ENCODE data around the gene H19. TPM values are rescaled to one million over a fixed set of nuclear protein-coding genes. Genes with fewer than 3 reads are reported as not detected.

H19 gene
- not detected for total RNA-seq

GRCh38 chr11:1997755-1998154, at the start of gene H19:
TSS of gene H19 (minus strand) at chr11:1997842.
- POLR2A ChIA-PET = no interaction called here
- ATAC-seq (ENCODE audit: low read depth) = no peak
- Mint-ChIP-seq H3K36me3 (no peaks in the 10 kb centered on the region), H3K27me3 (no peaks in the 10 kb centered on the region), H3K27ac (no peak within 1 kb of the TSS), H3K4me3 (no peak within 1 kb of the TSS), H3K4me1 (no peaks in the 10 kb centered on the region), H3K9me3 (no peaks in the 10 kb centered on the region)
- no peak for DNase-seq

- ATAC-seq (ENCODE audit: low read depth) (no peak), DNase-seq (no peak)
- Mint-ChIP-seq H3K9me3 (no peaks in the 10 kb centered on the region), H3K4me1 (no peaks in the 10 kb centered on the region), H3K36me3 (no peaks in the 10 kb centered on the region), H3K4me3 (no peak overlapping the region), H3K27ac (no peak overlapping the region), H3K27me3 (no peaks in the 10 kb centered on the region)
- POLR2A ChIA-PET = no interaction called here
Measured at GRCh38 chr11:2041963-2042362, 44.3 kb upstream of the H19 start.

- Mint-ChIP-seq H3K27ac (no peak overlapping the region), H3K4me3 (no peak overlapping the region), H3K4me1 (no peaks in the 10 kb centered on the region), H3K27me3 (no peaks in the 10 kb centered on the region), H3K36me3 (no peaks in the 10 kb centered on the region), H3K9me3 (no peaks in the 10 kb centered on the region)
- no peak for ATAC-seq (ENCODE audit: low read depth)
- DNase-seq = no peak
- POLR2A ChIA-PET = no interaction called here
Measured at GRCh38 chr11:2041153-2041552, 43.5 kb upstream of the H19 start.

- POLR2A ChIA-PET = no interaction called here
- Mint-ChIP-seq H3K36me3 (no peaks in the 10 kb centered on the region), H3K4me1 (no peaks in the 10 kb centered on the region), H3K27ac (no peak overlapping the region), H3K27me3 (no peaks in the 10 kb centered on the region), H3K4me3 (no peak overlapping the region), H3K9me3 (no peaks in the 10 kb centered on the region)
- DNase-seq = no peak
- ATAC-seq (ENCODE audit: low read depth) = no peak
Measured at GRCh38 chr11:2039198-2039759, 41.6 kb upstream of the H19 start.

GRCh38 chr11:2036863-2037486, 39.3 kb upstream of the H19 start:
- POLR2A ChIA-PET = interaction anchor here (1.8 kb wide), 1 partner anchor 115 kb away, joined by 8 read pairs; no protein-coding TSS in a partner anchor
- DNase-seq = no peak
- Mint-ChIP-seq H3K4me3 (no peak overlapping the region), H3K9me3 (no peaks in the 10 kb centered on the region), H3K27ac (no peak overlapping the region), H3K36me3 (no peaks in the 10 kb centered on the region), H3K4me1 (no peaks in the 10 kb centered on the region), H3K27me3 (no peaks in the 10 kb centered on the region)
- ATAC-seq (ENCODE audit: low read depth) = no peak

GRCh38 chr11:2035382-2035781, 37.7 kb upstream of the H19 start:
- H3K36me3 Mint-ChIP-seq = no peaks in the 10 kb centered on the region
- H3K9me3 Mint-ChIP-seq = no peaks in the 10 kb centered on the region
- H3K27me3 Mint-ChIP-seq = no peaks in the 10 kb centered on the region
- DNase-seq = no peak
- H3K27ac Mint-ChIP-seq = no peak overlapping the region
- H3K4me3 Mint-ChIP-seq = no peak overlapping the region
- no peaks in the 10 kb centered on the region for H3K4me1 Mint-ChIP-seq
- POLR2A ChIA-PET = interaction anchor here (0.5 kb wide), 1 partner anchor 42 kb away, joined by 3 read pairs; no protein-coding TSS in a partner anchor
- ATAC-seq (ENCODE audit: low read depth) = no peak

GRCh38 chr11:2031058-2031457, 33.4 kb upstream of the H19 start:
- ATAC-seq (ENCODE audit: low read depth) (no peak), DNase-seq (no peak)
- no peaks in the 10 kb centered on the region for H3K27me3 Mint-ChIP-seq
- no peak overlapping the region for H3K4me3 Mint-ChIP-seq
- H3K27ac Mint-ChIP-seq = no peak overlapping the region
- POLR2A ChIA-PET = no interaction called here
- no peaks in the 10 kb centered on the region for H3K9me3 Mint-ChIP-seq
- no peaks in the 10 kb centered on the region for H3K4me1 Mint-ChIP-seq
- no peaks in the 10 kb centered on the region for H3K36me3 Mint-ChIP-seq

- Mint-ChIP-seq H3K36me3 (no peaks in the 10 kb centered on the region), H3K9me3 (no peaks in the 10 kb centered on the region), H3K27ac (no peak overlapping the region), H3K27me3 (no peaks in the 10 kb centered on the region), H3K4me3 (no peak overlapping the region), H3K4me1 (no peaks in the 10 kb centered on the region)
- DNase-seq = no peak
- POLR2A ChIA-PET = no interaction called here
- no peak for ATAC-seq (ENCODE audit: low read depth)
Measured at GRCh38 chr11:2027708-2028107, 30.1 kb upstream of the H19 start.

GRCh38 chr11:2015025-2015424, 17.4 kb upstream of the H19 start:
- POLR2A ChIA-PET = no interaction called here
- DNase-seq (no peak), ATAC-seq (ENCODE audit: low read depth) (no peak)
- Mint-ChIP-seq H3K36me3 (no peaks in the 10 kb centered on the region), H3K27me3 (no peaks in the 10 kb centered on the region), H3K4me3 (no peak overlapping the region), H3K4me1 (no peaks in the 10 kb centered on the region), H3K27ac (no peak overlapping the region), H3K9me3 (no peaks in the 10 kb centered on the region)

GRCh38 chr11:2012440-2012839, 14.8 kb upstream of the H19 start:
- Mint-ChIP-seq H3K4me1 (no peaks in the 10 kb centered on the region), H3K27me3 (no peaks in the 10 kb centered on the region), H3K36me3 (no peaks in the 10 kb centered on the region), H3K4me3 (no peak overlapping the region), H3K27ac (no peak overlapping the region), H3K9me3 (no peaks in the 10 kb centered on the region)
- POLR2A ChIA-PET = no interaction called here
- no peak for DNase-seq
- no peak for ATAC-seq (ENCODE audit: low read depth)

- H3K9me3 Mint-ChIP-seq = no peaks in the 10 kb centered on the region
- ATAC-seq (ENCODE audit: low read depth) = no peak
- POLR2A ChIA-PET = no interaction called here
- no peaks in the 10 kb centered on the region for H3K36me3 Mint-ChIP-seq
- no peaks in the 10 kb centered on the region for H3K4me1 Mint-ChIP-seq
- no peak overlapping the region for H3K27ac Mint-ChIP-seq
- DNase-seq = no peak
- no peaks in the 10 kb centered on the region for H3K27me3 Mint-ChIP-seq
- no peak overlapping the region for H3K4me3 Mint-ChIP-seq
Measured at GRCh38 chr11:2004466-2004865, 6.8 kb upstream of the H19 start.

GRCh38 chr11:2002807-2003206, 5.2 kb upstream of the H19 start:
- Mint-ChIP-seq H3K9me3 (no peaks in the 10 kb centered on the region), H3K36me3 (no peaks in the 10 kb centered on the region), H3K27me3 (no peaks in the 10 kb centered on the region), H3K4me3 (no peak overlapping the region), H3K27ac (no peak overlapping the region), H3K4me1 (no peaks in the 10 kb centered on the region)
- no peak for DNase-seq
- POLR2A ChIA-PET = interaction anchor here (1.5 kb wide), 1 partner anchor 149 kb away, joined by 3 read pairs; no protein-coding TSS in a partner anchor
- ATAC-seq (ENCODE audit: low read depth) = peak; percentile 54

GRCh38 chr11:2002042-2002776, 4.6 kb upstream of the H19 start:
- ATAC-seq (ENCODE audit: low read depth) (peak; percentile 43), DNase-seq (no peak)
- H3K9me3 Mint-ChIP-seq = no peaks in the 10 kb centered on the region
- no peaks in the 10 kb centered on the region for H3K27me3 Mint-ChIP-seq
- H3K36me3 Mint-ChIP-seq = no peaks in the 10 kb centered on the region
- no peaks in the 10 kb centered on the region for H3K4me1 Mint-ChIP-seq
- no peak overlapping the region for H3K27ac Mint-ChIP-seq
- POLR2A ChIA-PET = interaction anchor here (1.2 to 1.5 kb wide), 2 partner anchors 149 to 350 kb away, joined by 3 read pairs; no protein-coding TSS in a partner anchor
- H3K4me3 Mint-ChIP-seq = no peak overlapping the region

GRCh38 chr11:1998861-1999260, 1.2 kb upstream of the H19 start:
- no peak overlapping the region for H3K27ac Mint-ChIP-seq
- no peaks in the 10 kb centered on the region for H3K4me1 Mint-ChIP-seq
- H3K4me3 Mint-ChIP-seq = no peak overlapping the region
- POLR2A ChIA-PET = no interaction called here
- ATAC-seq (ENCODE audit: low read depth) (no peak), DNase-seq (no peak)
- no peaks in the 10 kb centered on the region for H3K27me3 Mint-ChIP-seq
- no peaks in the 10 kb centered on the region for H3K36me3 Mint-ChIP-seq
- no peaks in the 10 kb centered on the region for H3K9me3 Mint-ChIP-seq
